ENCODE results near the gene HARS1. TPM values are rescaled to one million over a fixed set of nuclear protein-coding genes. Genes with fewer than 3 reads are reported as not detected.

HARS1 gene
- total and polyA plus RNA-seq, 10 of the 15 experiments (the other 5 are each of a cell fraction or from before 2014, with no cell fraction given) = 12.0 to 93.8 (median 76.9) TPM

DNA sequence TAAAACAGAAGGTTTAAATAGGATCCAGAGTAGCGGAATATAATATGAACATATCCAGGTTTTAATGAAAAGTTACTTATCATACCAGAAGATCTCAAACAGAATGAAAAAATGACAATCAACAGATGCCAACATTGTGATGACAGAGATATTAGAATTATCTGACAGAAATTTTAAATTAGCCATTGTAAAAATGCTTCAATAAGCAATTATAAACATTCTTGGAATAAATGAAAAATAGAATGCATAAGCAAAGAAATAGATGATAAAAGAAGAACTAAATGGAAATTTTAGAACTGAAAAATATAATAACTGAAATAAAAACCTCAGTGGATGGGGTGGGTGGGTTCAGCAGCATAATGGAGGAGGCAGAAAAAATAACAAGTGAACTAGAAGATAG is 46.3 kb upstream of the HARS1 start:
- no peaks in the 10 kb centered on the region for H3K27me3 ChIP-seq (replicated peaks in 1 of 2; ENCODE audit: control insufficient read depth in 2 of 2, insufficient read depth in 2 of 2, low read length in 1 of 2)
- no peak overlapping the region for H3K9ac ChIP-seq (ENCODE audit: control insufficient read depth, insufficient read depth, low read length)
- FAIRE-seq = no peak
- in situ Hi-C loops (cut with MboI) = no loop called here
- 0% methylated on average over 1 of the region's 1 CpG for WGBS (ENCODE audit: insufficient coverage, insufficient replicate concordance, low lambda C conversion rate, missing lambda C conversion rate)
- H2AFZ ChIP-seq (ENCODE audit: control insufficient read depth, low read depth, low read length) = no peak overlapping the region
- RAD21 ChIA-PET (ENCODE audit: unreplicated experiment) = no interaction called here
- no peak overlapping the region for H3K4me2 ChIP-seq (ENCODE audit: control insufficient read depth, insufficient read depth)
- intact Hi-C loops (cut with micrococcal nuclease; ENCODE audit: unreplicated experiment) = no loop called here
- CTCF ChIA-PET = no interaction called here
- no peak for ATAC-seq
- no TSS peak for BruUV-seq (replicated peaks)
- no peak overlapping the region for H3K27ac ChIP-seq (ENCODE audit: control insufficient read depth, insufficient read depth)
- no peak overlapping the region for H3K4me3 ChIP-seq
- H3K4me1 ChIP-seq (ENCODE audit: control insufficient read depth, insufficient read depth, low read length) = no peaks in the 10 kb centered on the region
- POLR2A ChIA-PET = no interaction called here
- no peaks in the 10 kb centered on the region; the same call in 2 of the 3 replicates for H3K9me3 ChIP-seq (replicated peaks; ENCODE audit: control insufficient read depth, insufficient read depth, low read length)
- TF ChIP-seq KLF5 (IDR thresholded peaks at IDR 0.05; ENCODE audit: partially characterized antibody) = no peak
- no peak for TF ChIP-seq MLLT1 (IDR thresholded peaks at IDR 0.05)
- no peaks in the 10 kb centered on the region for H3K36me3 ChIP-seq (ENCODE audit: control insufficient read depth in 2 of 2, insufficient read depth in 2 of 2, low read length in 1 of 2)
- no peaks in the 10 kb centered on the region for H3K79me2 ChIP-seq (ENCODE audit: control insufficient read depth, insufficient read depth, low read length)
- SMC1A ChIA-PET (ENCODE audit: uncharacterized antibody, unreplicated experiment) = no interaction called here
- no peaks in the 10 kb centered on the region for H4K20me1 ChIP-seq (ENCODE audit: control insufficient read depth, insufficient read depth)
- DNase-seq (ENCODE audit: low read depth, low spot score) = no peak

DNA sequence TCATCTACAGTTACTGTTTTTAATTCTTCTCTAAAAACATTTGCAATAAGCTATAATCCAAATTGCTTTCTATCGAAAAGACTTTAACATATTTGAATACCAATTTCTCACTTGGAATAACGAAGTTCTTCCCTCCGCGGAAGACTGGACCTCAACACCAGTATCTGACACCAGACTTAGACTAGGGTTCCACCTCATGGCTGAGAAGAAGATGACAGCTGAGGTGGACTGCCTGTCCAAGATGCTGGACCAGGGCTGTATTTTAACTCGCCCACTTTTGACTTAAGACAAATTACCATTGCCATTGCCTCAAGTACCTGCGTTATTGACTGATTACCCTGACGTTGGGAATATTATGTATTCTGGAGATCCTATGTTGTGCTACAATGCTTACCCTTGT is 43.2 kb upstream of the HARS1 start:
- Histone ChIP-seq H2AFZ (ENCODE audit: control insufficient read depth, low read depth, low read length) (no peak overlapping the region), H3K27me3 (replicated peaks in 1 of 2; ENCODE audit: control insufficient read depth in 2 of 2, insufficient read depth in 2 of 2, low read length in 1 of 2) (no peaks in the 10 kb centered on the region), H3K36me3 (ENCODE audit: control insufficient read depth in 2 of 2, insufficient read depth in 2 of 2, low read length in 1 of 2) (no peaks in the 10 kb centered on the region), H3K4me1 (ENCODE audit: control insufficient read depth, insufficient read depth, low read length) (no peaks in the 10 kb centered on the region), H3K79me2 (ENCODE audit: control insufficient read depth, insufficient read depth, low read length) (no peaks in the 10 kb centered on the region), H4K20me1 (ENCODE audit: control insufficient read depth, insufficient read depth) (no peaks in the 10 kb centered on the region), H3K4me2 (ENCODE audit: control insufficient read depth, insufficient read depth) (no peak overlapping the region), H3K9me3 (replicated peaks; ENCODE audit: control insufficient read depth, insufficient read depth, low read length) (no peaks in the 10 kb centered on the region; the same call in 2 of the 3 replicates), H3K9ac (ENCODE audit: control insufficient read depth, insufficient read depth, low read length) (no peak overlapping the region), H3K4me3 (no peak overlapping the region), H3K27ac (ENCODE audit: control insufficient read depth, insufficient read depth) (no peak overlapping the region)
- POLR2A ChIA-PET = no interaction called here
- DNase-seq (ENCODE audit: low read depth, low spot score) (no peak), ATAC-seq (no peak), FAIRE-seq (no peak)
- TF ChIP-seq, protein P1, sequence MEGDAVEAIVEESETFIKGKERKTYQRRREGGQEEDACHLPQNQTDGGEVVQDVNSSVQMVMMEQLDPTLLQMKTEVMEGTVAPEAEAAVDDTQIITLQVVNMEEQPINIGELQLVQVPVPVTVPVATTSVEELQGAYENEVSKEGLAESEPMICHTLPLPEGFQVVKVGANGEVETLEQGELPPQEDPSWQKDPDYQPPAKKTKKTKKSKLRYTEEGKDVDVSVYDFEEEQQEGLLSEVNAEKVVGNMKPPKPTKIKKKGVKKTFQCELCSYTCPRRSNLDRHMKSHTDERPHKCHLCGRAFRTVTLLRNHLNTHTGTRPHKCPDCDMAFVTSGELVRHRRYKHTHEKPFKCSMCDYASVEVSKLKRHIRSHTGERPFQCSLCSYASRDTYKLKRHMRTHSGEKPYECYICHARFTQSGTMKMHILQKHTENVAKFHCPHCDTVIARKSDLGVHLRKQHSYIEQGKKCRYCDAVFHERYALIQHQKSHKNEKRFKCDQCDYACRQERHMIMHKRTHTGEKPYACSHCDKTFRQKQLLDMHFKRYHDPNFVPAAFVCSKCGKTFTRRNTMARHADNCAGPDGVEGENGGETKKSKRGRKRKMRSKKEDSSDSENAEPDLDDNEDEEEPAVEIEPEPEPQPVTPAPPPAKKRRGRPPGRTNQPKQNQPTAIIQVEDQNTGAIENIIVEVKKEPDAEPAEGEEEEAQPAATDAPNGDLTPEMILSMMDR (IDR thresholded peaks at IDR 0.05 in 2 of 3, conservative IDR thresholded peaks at IDR 0.05 in 1 of 3; ENCODE audit: control insufficient read depth in 2 of 3, extremely low read depth in 1 of 3, insufficient read depth in 1 of 3, low read depth in 3 of 3, low read length in 3 of 3) = peak in 1 of 3 experiments; percentile 4; a peak in 1 of 6 replicates
- no peak for TF ChIP-seq RAD21 (IDR thresholded peaks at IDR 0.05; ENCODE audit: insufficient read depth, low read depth, low read length)
- in situ Hi-C loops (cut with MboI) = no loop called here
- SMC1A ChIA-PET (ENCODE audit: uncharacterized antibody, unreplicated experiment) = no interaction called here
- intact Hi-C loops (cut with micrococcal nuclease; ENCODE audit: unreplicated experiment) = no loop called here
- RAD21 ChIA-PET (ENCODE audit: unreplicated experiment) = no interaction called here
- BruUV-seq (replicated peaks) = no TSS peak
- CTCF ChIA-PET = no interaction called here
- WGBS (ENCODE audit: insufficient coverage, insufficient replicate concordance, low lambda C conversion rate, missing lambda C conversion rate) = 67% methylated on average over 7 of the region's 7 CpGs

Measured in GM12878 (cell line).